ENCODE results near the gene ZNF200.
"Not testable (repeated sequence)": the region's sequence is repeated elsewhere in the genome, so short reads cannot be mapped to it uniquely, and the experiment has no call there.

The ZNF200 gene

GRCh38 chr16:3252967-3253366 lies 18.0 kb upstream of the ZNF200 start:
- DNase-seq: no peak

GRCh38 chr16:3249451-3249850 lies 14.5 kb upstream of the ZNF200 start:
- no peak for DNase-seq

DNA sequence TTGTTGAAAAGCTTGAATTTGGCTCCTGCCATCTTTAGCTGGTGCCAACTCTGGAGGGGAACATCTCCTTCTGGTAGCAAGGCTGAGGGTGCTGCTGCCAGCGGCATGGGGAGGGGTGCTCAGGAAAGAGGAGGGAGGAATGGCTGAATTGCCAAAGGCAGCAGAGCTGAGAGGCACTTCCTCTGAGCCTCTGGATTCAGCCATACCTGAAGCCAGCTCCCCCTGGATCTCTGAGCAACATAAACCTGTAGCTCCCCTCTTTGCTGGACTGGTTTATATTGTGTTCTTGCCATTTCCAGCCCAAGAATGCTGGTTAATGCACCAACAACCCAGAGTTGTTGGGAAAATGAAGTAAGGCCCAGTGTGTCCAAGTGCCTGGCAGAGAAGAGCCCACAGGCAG lies 14.1 kb upstream of the ZNF200 start:
- no peak for DNase-seq

- no peak for DNase-seq
Observed at GRCh38 chr16:3248596-3248995, 13.6 kb upstream of the ZNF200 start.

DNA sequence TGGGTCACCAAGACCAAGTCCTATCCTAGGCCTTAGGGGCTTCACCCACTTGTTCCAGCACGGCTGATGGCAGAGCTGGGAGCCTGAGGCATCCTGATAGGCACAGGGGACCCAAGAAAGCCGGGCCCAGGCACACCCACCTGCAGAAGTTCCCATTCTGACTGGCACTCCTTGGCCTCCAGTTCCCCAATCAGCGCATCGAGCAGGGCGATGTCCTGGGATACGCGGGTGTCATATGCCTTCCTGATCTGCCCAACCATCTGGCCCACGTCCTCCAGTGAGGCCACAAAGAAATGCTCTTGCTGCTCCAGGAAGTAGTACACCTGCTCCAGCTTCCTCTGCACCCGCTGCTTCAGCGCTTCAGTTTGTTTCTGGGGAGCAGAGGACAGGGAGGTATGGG lies 11.9 kb upstream of the ZNF200 start:
- no peak for DNase-seq

DNA sequence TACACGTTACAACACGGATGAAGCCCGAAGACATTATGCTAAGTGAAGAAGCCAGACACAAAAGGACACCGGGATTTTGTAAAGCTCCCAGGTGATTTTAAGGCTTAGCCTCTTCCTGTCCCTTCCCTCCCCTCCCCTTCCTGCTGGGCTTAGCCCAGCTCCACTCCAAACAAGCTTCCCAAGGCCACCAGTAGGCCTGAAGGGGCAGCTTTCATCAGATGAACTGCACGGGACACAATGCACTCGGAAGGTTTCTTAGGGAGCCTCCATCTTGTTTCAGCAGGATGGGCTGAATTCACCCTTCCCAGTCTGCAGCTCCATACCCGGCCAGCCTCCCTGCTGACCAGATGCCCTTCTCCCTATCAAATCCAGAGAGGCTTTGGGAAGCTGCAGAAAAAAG lies 11.0 kb upstream of the ZNF200 start:
- no peak for DNase-seq

GRCh38 chr16:3243882-3244281 lies 8.9 kb upstream of the ZNF200 start:
- DNase-seq: no peak

GRCh38 chr16:3242709-3243108 lies 7.8 kb upstream of the ZNF200 start:
- DNase-seq: no peak

- no peak for DNase-seq
Observed at GRCh38 chr16:3241761-3242160, 6.8 kb upstream of the ZNF200 start.

GRCh38 chr16:3235856-3236669 lies 1.1 kb upstream of the ZNF200 start:
- DNase-seq: peak; percentile 50

DNA sequence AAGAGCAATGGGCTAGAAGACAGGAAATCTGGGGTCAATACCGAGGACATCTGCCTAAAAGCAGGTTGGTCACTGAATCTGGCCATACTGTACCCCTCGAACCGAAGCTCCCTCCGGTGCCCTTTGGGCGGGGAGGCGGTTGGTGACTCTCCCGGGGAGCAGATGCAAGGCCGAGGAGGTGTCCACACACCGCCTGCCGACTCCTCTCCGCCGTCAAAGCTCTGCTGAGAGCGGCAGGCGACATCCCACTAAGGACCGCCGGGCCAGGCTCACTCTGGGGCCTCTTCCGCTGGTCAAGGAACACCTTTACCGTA lies 458 bp downstream of the ZNF200 start:
- DNase-seq: no peak

- no peak for DNase-seq
Observed at GRCh38 chr16:3223913-3224515, 10.9 kb downstream of the ZNF200 start.

GRCh38 chr16:3220839-3221238 lies 14.1 kb downstream of the ZNF200 start:
- DNase-seq: no peak

- no peak for DNase-seq
Observed at GRCh38 chr16:3216263-3216640, 18.7 kb downstream of the ZNF200 start.

- DNase-seq: peak; percentile 3
Observed at GRCh38 chr16:3215601-3216262, 19.2 kb downstream of the ZNF200 start.

GRCh38 chr16:3214904-3215600 lies 19.9 kb downstream of the ZNF200 start:
- peak; percentile 9 for DNase-seq

- DNase-seq: no peak
Observed at GRCh38 chr16:3212567-3212966, 22.4 kb downstream of the ZNF200 start.

DNA sequence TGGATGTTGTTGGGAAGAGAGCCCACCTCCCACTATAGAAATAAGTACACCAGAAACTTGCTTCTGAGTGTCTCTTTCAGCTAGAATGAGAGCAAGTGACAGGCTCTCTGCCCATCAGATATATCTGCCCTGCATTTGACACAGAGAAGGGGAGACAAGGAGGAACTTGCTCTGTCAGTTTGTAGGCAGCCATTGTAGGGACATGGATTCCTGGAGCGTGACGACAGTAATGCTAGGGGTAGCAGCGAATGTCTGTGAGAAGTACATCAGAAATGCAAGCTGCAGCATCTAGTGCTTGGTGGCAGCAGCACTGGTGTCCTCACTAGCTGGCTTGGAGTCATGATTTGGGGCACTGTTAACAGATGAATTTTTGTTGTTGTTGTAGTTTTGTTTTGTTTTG lies 23.0 kb downstream of the ZNF200 start:
- no peak for DNase-seq

- DNase-seq: no peak
Observed at GRCh38 chr16:3207086-3207953, 27.6 kb downstream of the ZNF200 start.

DNA sequence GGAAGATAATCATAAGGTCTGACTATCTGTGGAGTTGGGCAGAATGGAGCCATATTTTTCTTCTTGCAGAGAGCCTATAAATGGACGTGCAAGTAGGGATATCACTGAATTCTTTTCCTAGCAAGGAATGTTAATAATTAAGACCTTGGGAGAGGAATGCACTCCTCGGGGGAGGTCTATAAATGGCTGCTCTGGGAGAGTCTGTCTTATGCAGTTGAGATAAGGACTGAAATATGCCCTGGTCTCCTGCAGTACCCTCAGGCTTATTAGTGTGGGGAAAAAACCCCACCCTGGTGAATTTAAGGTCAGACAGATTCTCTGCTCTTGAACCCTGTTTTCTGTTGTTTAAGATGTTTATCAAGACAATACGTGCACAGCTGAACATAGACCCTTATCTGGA lies 29.0 kb downstream of the ZNF200 start:
- not testable (repeated sequence) for DNase-seq

- DNase-seq: no peak
Observed at GRCh38 chr16:3202903-3203539, 31.9 kb downstream of the ZNF200 start.
